CD4-positive, alpha-beta T cell treated with Interleukin-15 for 4 hours (primary cell): ENCODE results near the gene STAG2.
"Not testable (repeated sequence)": the region's sequence is repeated elsewhere in the genome, so short reads cannot be mapped to it uniquely, and the experiment has no call there.

Experiments used
- DNase-seq: peaks from one replicate; pipeline ENCODE4 v3.0.0-alpha.2; 2020; ENCODE audit warnings: low spot score

STAG2 gene

DNA sequence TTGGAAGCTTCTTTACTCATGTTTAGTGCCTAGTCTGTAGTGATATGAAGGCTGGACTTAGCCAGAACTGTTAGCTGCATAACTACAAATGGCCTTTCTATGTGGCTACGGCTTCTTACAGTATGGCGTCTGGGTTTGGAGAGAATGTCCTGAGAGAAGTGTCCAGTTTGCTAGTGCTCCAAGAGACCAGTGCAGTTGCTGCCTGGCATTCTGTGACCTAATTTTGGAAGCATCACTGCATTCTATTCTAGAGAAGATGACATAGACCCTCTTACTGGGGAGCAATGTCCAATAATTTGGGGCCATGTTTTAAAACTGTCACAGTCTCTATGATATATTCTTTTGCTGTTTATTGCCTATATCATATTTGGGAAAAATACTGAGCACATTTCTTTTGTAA, 74.2 kb downstream of the STAG2 start:
- no peak for DNase-seq

DNA sequence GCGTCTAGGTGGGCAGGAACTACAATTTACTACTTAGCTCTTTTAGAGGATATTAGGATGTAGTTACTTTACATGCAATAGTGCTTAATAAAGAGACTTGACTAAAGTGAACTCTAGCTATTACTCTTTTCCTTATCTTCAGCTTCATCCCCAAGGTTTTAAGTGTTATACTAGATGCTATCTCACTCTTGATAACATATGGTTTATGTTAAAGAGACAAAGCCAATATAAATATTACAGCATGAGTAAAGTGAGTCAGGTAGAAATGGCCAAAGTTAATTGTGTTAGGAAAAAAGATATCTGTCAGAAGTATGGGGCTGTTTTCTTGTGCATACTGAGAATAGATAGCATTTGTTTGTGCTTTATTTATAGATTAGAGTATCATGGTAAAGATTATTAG, 80.5 kb downstream of the STAG2 start:
- DNase-seq = no peak

DNA sequence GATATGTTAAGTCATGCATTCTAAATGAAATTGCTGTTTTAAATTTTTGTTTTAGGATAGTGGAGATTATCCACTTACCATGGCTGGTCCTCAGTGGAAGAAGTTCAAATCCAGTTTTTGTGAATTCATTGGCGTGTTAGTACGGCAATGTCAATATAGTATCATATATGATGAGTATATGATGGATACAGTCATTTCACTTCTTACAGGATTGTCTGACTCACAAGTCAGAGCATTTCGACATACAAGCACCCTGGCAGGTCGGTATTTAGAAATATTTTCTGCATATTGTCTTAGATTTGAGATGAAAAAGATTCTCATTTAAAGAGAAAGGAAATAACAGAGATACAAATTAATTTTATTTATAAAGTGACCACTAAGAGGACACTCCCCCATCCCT, 83.6 kb downstream of the STAG2 start:
- no peak for DNase-seq

GRCh38 chrX:124084417-124084816, 122.9 kb downstream of the STAG2 start:
- not testable (repeated sequence) for DNase-seq

DNA sequence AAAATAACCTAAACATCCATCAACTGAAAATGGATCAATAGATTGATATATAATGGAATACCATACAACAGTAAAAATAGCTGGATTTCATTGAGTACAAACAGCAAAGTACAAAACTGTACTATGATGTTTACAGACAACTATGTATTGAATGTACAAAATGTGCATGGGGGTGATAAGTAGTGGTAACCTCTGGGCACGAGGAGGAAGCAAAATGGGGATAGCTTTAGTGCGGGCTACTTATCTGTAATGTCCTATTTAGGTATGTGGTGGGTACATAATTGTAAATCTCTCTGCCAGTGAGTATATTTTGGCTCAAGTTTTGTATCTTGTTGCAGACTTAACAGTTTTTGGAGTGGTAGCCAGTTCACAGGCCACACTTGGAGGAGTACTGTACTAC, 123.6 kb downstream of the STAG2 start:
- DNase-seq = no peak

DNA sequence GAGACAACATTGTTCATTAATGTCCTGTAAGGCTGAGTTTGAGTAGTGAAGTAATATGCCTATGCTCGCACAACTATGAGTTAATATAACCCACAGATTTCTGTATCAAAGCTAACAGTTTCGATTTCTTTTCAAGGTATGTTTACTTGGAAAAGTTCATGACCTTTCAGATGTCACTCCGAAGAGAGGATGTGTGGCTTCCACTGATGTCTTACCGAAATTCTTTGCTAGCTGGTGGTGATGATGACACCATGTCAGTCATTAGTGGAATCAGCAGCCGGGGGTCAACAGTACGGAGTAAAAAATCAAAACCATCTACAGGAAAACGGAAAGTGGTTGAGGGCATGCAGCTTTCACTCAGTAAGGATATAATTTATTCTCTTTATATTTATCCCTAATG, 124.9 kb downstream of the STAG2 start:
- DNase-seq = peak; percentile 54

DNA sequence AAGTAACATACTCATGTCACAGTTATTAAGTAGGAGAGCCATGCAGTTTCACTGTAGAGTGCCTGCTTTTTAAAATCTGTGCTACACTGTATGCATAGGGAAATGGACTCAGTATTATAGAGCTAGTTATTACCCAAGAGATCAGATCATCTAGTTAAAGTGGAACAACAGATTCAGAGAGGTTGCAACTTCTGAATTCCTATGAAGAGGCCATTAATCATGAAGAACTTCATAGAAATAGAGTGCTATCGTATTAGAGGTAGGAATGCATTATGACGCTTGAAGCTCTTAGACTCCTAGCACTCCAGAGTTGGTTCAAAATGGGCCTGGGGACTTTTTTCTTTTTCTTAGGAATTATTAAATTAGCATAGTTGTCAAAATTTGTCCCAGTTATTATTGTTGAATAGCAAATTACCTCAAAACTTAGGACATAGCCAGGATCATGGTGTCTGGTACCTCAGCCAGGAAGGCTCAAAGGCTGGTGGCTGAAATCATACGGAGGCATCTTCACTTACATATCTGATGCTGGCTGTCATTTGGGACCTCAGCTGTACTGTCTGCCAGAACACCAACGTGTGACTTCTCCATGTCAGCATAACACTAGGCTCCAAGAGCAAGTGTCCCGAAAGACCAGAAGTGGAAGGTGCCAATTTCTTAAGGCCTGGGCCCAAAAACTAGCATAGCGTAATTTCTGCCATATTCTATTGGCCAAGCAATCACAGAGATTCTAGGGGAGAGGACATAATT, 125.7 kb downstream of the STAG2 start:
- no peak for DNase-seq

DNA sequence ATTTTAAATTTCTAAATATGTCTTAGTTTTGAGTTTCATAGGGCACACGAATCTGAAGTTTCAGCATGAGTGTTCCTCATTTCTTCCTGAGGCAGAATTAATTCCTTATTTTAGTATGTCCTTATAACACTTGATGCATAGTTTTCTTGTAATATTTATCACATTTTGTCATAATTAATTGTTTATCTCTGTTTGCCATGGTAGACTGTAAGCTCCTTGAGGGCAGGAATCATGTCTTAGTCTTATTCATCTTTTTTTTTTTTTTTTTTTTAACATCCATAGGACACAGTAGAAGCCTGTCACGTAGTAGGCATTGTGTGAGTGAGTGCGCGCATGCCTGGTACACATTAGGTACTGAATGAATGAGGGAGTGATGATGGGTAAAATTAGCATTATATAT, 131.7 kb downstream of the STAG2 start:
- DNase-seq = no peak

- no peak for DNase-seq
These were observed 135.6 kb downstream of the STAG2 start for GRCh38 chrX:124097116-124097515.

GRCh38 chrX:124098089-124098488, 136.6 kb downstream of the STAG2 start:
- peak; percentile 18 for DNase-seq

DNA sequence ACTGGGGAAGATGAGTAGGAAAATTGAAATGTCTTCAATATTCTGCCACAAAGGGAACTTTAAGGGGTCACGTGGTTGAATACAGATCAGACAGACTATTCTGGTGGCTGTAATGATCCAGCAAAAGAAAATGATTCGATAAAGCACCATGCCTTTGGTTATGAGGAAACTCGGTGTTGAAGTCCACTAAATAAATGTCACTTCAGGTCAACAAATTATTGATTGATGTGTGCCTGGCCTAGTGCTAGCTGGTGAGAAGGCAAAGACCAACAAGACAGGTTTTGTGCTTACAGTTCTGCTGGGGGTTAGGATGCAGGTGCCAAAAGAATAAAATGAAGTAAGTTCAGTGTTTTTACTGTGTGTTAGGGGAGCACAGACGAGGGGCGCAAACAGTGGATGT, 142.5 kb downstream of the STAG2 start:
- no peak for DNase-seq

DNA sequence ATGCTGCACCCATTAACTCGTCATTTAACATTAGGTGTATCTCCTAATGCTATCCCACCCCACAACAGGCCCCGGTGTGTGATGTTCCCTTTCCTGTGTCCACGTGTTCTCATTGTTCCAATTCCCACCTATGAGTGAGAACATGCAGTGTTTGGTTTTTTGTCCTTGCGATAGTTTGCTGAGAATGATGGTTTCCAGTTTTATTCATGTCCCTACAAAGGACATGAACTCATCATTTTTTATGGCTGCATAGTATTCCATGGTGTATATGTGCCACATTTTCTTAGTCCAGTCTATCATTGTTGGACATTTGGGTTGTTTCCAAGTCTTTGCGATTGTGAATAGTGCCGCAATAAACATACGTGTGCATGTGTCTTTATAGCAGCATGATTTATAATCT, 143.0 kb downstream of the STAG2 start:
- not testable (repeated sequence) for DNase-seq

DNA sequence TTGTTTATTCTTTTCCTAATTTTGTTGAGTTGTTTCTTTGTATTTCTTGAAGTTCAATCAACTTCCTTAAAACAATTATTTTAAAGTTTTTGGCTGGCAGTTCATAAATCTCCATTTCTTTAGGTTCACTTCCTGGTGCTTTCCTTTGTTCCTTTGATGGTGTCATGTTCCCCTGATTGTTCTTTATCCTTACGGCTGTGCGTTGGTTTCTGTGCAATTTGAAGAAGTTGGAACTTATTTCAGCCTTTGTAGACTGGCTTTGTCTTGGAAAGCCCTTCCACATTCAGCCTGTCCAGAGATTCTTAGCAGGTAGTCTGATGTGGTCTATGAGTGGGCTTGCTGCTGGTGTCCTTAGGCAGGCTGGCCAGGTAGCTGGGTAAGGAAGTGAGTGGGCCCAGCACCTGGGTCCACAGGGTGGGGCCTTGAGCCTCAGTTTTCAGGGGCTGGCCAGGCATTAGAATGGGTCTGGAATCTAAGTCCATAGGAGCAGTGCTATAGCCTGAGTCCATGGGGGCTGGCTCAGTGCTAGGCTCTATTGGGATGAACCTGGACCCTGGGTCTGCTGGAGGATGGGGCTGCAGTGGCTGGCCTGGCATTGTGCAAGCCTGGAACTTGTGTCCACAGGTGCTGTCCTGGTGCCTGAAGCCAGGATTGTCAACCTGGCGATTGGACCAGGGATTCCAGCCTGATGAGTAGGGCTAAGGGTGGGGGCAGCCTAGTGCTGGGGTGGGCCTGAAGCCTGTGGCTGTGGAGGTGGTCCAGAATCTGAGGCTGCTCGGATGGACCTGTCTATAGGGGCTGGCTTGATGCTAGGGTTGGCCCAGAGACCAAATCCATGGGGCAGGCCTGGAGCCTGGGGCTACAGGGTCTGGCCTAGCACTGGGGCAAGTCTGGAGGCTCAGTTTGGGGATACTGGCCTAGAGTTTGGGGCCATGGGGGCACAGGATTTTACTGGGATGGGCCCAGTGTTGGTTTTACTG, 152.4 kb downstream of the STAG2 start:
- no peak for DNase-seq

DNA sequence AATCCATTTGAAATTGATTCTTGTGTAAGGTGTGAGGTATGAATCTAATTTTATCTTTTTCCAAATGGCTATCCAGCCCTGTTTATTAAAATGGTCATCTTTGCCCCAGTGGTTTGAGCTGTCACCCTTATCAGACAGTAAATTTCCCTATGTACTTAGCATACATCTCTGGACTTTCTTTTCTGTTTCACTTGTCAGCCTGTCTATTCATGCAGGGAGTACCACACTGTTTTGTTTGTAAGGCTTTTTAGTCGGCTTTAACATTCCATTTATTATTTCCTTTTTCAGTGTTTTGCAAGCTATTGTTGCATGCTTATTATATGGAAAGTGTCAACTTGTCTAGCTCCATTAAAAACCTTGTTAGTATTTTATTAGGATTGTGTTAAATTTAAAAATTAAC, 155.8 kb downstream of the STAG2 start:
- no peak for DNase-seq

GRCh38 chrX:124125471-124125870, 164.0 kb downstream of the STAG2 start:
- no peak for DNase-seq

- DNase-seq = no peak
These were observed 166.0 kb downstream of the STAG2 start for GRCh38 chrX:124127496-124127895.

DNA sequence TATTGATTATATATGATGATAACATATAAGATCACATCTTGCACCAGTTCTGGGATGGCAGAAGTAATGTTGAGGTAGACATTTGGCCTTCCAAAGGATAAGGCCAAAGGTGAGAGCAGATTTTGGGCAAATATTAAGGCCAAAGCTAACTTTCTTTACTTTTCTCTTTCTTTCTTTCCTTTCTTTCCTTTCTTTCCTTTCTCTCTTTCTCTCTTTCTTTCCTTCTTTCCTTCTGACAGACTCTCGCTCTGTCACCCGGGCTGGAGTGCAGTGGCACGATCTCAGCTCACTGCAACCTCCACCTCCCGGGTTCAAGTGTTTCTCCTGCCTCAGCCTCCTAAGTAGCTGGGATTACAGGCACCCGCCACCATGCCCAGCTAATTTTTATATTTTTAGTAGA, 170.9 kb downstream of the STAG2 start:
- DNase-seq = not testable (repeated sequence)

DNA sequence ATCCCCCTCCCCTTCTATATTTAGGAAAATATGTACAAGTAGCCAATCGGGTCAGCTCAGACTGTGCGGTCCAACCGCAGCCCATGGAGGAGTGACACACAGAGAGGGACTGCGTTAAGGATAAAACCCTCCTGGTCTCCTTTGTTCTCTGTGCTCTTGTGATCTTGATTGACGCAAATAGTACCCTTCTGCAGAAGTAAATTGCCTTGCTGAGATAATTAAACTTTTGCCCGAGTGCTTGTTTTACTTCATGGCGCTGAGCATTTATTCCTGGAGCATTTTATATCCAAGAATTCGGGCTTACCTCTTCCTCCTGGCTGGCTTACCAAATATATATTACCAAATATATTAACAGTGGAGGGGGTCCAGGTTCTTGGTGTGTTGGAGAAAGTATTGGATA, 184.2 kb downstream of the STAG2 start:
- no peak for DNase-seq

- no peak for DNase-seq
These were observed 189.7 kb downstream of the STAG2 start for GRCh38 chrX:124151195-124151594.
